SU-DHL-6 (cell line): ENCODE results near the gene ERFL.

ENCODE experiments used
- EZH2phosphoT487 ChIP-seq: fragments of 200-600 bp; sonication (generic), shearing (Covaris generic); conservative IDR thresholded peaks from 2 replicates; pipeline ENCODE4 v1.6.1; 2018; ENCODE audit warnings: mild to moderate bottlenecking, antibody characterized with exemption, low read length, moderate library complexity, mixed read lengths
- TF ChIP-seq, protein P1 (sequence below): fragments of 200-600 bp; sonication (generic); IDR thresholded peaks from one replicate; pipeline ENCODE4 v1.5.1; 2017; ENCODE audit warnings: antibody characterized with exemption, mild to moderate bottlenecking, low read length, moderate library complexity; ENCODE audit not compliant: insufficient read depth, poor library complexity, severe bottlenecking

DNA sequence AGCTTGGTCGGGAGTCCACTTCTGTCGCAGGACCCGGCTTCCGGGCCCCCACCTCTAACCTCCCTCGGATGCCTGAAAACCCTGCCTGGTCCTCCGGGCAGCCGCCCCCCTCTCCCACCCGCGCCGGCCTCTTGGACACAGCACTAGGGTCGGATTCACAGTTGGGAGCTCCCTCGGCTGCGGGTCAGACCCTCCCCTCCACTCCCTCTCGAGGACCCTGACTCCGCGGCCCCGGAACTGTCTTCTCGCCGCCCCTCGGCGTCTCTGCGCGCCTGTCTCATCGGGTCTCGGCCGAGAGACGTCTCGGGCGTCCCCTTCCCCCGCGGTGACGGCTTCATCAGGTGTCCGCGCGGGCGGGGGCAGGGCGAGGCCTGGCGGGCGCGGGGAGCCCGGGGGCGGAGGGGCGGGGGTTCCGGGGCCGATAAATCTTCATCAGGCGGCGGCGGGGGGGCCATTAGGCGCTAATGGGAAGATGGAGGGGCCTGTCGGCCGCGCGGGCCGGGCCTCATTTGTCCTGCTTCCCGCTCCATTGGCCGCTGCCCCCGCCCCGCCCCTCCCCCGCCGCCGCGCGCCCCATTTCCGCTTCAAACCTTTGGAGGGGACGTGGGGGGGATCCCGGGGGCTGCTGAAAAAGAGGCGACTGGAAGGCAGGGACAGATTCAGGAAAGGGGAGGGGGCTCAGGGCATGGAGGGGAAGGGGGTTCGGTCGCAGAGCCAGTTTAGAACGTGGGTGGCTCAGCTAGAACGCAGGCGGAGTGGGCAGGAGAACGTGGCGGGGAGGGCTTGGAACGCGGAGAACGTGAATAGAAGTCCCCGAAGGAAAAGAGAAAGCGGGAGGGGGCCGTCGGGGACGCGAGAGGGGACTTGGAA, 11.8 kb upstream of the ERFL start:
- no peak for TF ChIP-seq EZH2phosphoT487
- TF ChIP-seq, protein P1, sequence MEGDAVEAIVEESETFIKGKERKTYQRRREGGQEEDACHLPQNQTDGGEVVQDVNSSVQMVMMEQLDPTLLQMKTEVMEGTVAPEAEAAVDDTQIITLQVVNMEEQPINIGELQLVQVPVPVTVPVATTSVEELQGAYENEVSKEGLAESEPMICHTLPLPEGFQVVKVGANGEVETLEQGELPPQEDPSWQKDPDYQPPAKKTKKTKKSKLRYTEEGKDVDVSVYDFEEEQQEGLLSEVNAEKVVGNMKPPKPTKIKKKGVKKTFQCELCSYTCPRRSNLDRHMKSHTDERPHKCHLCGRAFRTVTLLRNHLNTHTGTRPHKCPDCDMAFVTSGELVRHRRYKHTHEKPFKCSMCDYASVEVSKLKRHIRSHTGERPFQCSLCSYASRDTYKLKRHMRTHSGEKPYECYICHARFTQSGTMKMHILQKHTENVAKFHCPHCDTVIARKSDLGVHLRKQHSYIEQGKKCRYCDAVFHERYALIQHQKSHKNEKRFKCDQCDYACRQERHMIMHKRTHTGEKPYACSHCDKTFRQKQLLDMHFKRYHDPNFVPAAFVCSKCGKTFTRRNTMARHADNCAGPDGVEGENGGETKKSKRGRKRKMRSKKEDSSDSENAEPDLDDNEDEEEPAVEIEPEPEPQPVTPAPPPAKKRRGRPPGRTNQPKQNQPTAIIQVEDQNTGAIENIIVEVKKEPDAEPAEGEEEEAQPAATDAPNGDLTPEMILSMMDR = no peak
